Measurements from ENCODE around the gene DYRK3.
A peak's percentile ranks its signal among the peaks of the same experiment; 100 is the strongest.

The DYRK3 gene

GRCh38 chr1:206660136-206660535 lies 24.8 kb downstream of the DYRK3 start:
- Histone ChIP-seq H3K4me3 (no peak overlapping the region), H3K27ac (peak overlapping the region; percentile 85 to 93)
- no peak for DNase-seq (ENCODE audit: low spot score)
- no peak for TF ChIP-seq CTCF (IDR thresholded peaks at IDR 0.05)

- no peak overlapping the region for H3K4me3 ChIP-seq
- H3K27ac ChIP-seq = no peak overlapping the region
- no peak for DNase-seq (ENCODE audit: low spot score)
- TF ChIP-seq CTCF (IDR thresholded peaks at IDR 0.05) = no peak
Observed at GRCh38 chr1:206661161-206661820, 26.0 kb downstream of the DYRK3 start.

- Histone ChIP-seq H3K27ac (no peak overlapping the region), H3K4me3 (no peak overlapping the region)
- no peak for DNase-seq (ENCODE audit: low spot score)
- no peak for TF ChIP-seq CTCF (IDR thresholded peaks at IDR 0.05)
Observed at GRCh38 chr1:206662396-206663092, 27.2 kb downstream of the DYRK3 start.

- no peak for TF ChIP-seq CTCF (IDR thresholded peaks at IDR 0.05)
- no peak overlapping the region for H3K27ac ChIP-seq
Observed at GRCh38 chr1:206663362-206663761, 28.0 kb downstream of the DYRK3 start.

GRCh38 chr1:206663832-206664652 lies 28.7 kb downstream of the DYRK3 start:
- TF ChIP-seq CTCF (IDR thresholded peaks at IDR 0.05) = peak; percentile 90
- no peak for DNase-seq (ENCODE audit: low spot score)
- Histone ChIP-seq H3K4me3 (peak overlapping the region; percentile 27), H3K27ac (no peak overlapping the region)

More at GRCh38 chr1:206663362-206663761, 28.0 kb downstream of the DYRK3 start:
- H3K4me3 ChIP-seq = no peak overlapping the region
- no peak for DNase-seq (ENCODE audit: low spot score)

GRCh38 chr1:206664740-206665139 lies 29.4 kb downstream of the DYRK3 start:
- Histone ChIP-seq H3K27ac (no peak overlapping the region), H3K4me3 (no peak overlapping the region)
- no peak for DNase-seq (ENCODE audit: low spot score)
- TF ChIP-seq CTCF (IDR thresholded peaks at IDR 0.05) = no peak
